UCSD-AML1 (cell line): ENCODE measurements around the gene ARPC1B.
A peak's percentile ranks its signal among the peaks of the same experiment; 100 is the strongest.
"Not testable (repeated sequence)": the region's sequence is repeated elsewhere in the genome, so short reads cannot be mapped to it uniquely, and the experiment has no call there.

ENCODE experiments used
- DNase-seq: peaks from one replicate; lab custom pipeline; 2025; ENCODE audit not compliant: unreplicated experiment; lab: John Stamatoyannopoulos, UW

ARPC1B gene

GRCh38 chr7:99408379-99409191, 34.1 kb downstream of the ARPC1B start, which contains the start of the genes BUD31 and PDAP1:
Gene BUD31, plus strand, starts transcription at chr7:99408969. Its CDS starts 2,124 bp downstream, at chr7:99411093.
Gene PDAP1, minus strand, starts transcription at chr7:99408597. Its CDS starts 49 bp downstream, at chr7:99408548.
- DNase-seq: peak; percentile 85

- DNase-seq: no peak
Observed at GRCh38 chr7:99409192-99409572, 34.7 kb downstream of the ARPC1B start.

- no peak for DNase-seq
Observed at GRCh38 chr7:99409806-99410205, 35.3 kb downstream of the ARPC1B start.

GRCh38 chr7:99410635-99411034, 36.1 kb downstream of the ARPC1B start:
- DNase-seq: no peak

- DNase-seq: peak; percentile 16
Observed at GRCh38 chr7:99415513-99416127, 41.1 kb downstream of the ARPC1B start.

- no peak for DNase-seq
Observed at GRCh38 chr7:99418260-99418659, 43.7 kb downstream of the ARPC1B start.

GRCh38 chr7:99419323-99420021, 44.9 kb downstream of the ARPC1B start:
- DNase-seq: no peak

- no peak for DNase-seq
Observed at GRCh38 chr7:99420213-99420612, 45.7 kb downstream of the ARPC1B start.

GRCh38 chr7:99420986-99421385, 46.5 kb downstream of the ARPC1B start:
- no peak for DNase-seq

- no peak for DNase-seq
Observed at GRCh38 chr7:99422186-99422585, 47.7 kb downstream of the ARPC1B start.

GRCh38 chr7:99422625-99423024, 48.1 kb downstream of the ARPC1B start:
- DNase-seq: no peak

GRCh38 chr7:99424932-99425730, 50.6 kb downstream of the ARPC1B start:
- DNase-seq: no peak

- no peak for DNase-seq
Observed at GRCh38 chr7:99428972-99429566, 54.5 kb downstream of the ARPC1B start.

- DNase-seq: no peak
Observed at GRCh38 chr7:99429756-99430155, 55.2 kb downstream of the ARPC1B start.

- not testable (repeated sequence) for DNase-seq
Observed at GRCh38 chr7:99431756-99432540, 57.4 kb downstream of the ARPC1B start.

- DNase-seq: no peak
Observed at GRCh38 chr7:99433158-99433557, 58.6 kb downstream of the ARPC1B start.

- DNase-seq: no peak
Observed at GRCh38 chr7:99437946-99438572, 63.5 kb downstream of the ARPC1B start.

GRCh38 chr7:99438573-99439480, 64.3 kb downstream of the ARPC1B start, which contains the start of the genes CPSF4 and PTCD1:
Gene CPSF4, plus strand, starts transcription at chr7:99438943. Its CDS starts 140 bp downstream, at chr7:99439083.
Gene PTCD1, minus strand, starts transcription at chr7:99438798. Its CDS starts 3,556 bp downstream, at chr7:99435242.
- peak; percentile 84 for DNase-seq
